Activated CD8-positive, alpha-beta memory T cell treated with anti-CD3 and anti-CD28 coated beads for 36 hours (primary cell): ENCODE results near the gene RMDN3. TPM values are rescaled to one million over a fixed set of nuclear protein-coding genes. Genes with fewer than 3 reads are reported as not detected.

Source experiments
- CTCF ChIA-PET: fragments of 350-600 bp; sonication (Branson Sonifier 250); formaldehyde crosslinking; loops from one replicate; lab custom pipeline; 2021; ENCODE audit warnings: antibody characterized with exemption; lab: Charles Lee
- POLR2A ChIA-PET: fragments of 350-600 bp; sonication (Branson Sonifier 250); formaldehyde crosslinking; loops from one replicate; lab custom pipeline; 2021; ENCODE audit warnings: antibody characterized with exemption; lab: Charles Lee
- total RNA-seq, 2 experiments: library from RNA; stranded (reverse); gene quantifications; one replicate each; pipeline ENCODE4 v1.2.3, GENCODE V29; 2021

The RMDN3 gene, protein sequence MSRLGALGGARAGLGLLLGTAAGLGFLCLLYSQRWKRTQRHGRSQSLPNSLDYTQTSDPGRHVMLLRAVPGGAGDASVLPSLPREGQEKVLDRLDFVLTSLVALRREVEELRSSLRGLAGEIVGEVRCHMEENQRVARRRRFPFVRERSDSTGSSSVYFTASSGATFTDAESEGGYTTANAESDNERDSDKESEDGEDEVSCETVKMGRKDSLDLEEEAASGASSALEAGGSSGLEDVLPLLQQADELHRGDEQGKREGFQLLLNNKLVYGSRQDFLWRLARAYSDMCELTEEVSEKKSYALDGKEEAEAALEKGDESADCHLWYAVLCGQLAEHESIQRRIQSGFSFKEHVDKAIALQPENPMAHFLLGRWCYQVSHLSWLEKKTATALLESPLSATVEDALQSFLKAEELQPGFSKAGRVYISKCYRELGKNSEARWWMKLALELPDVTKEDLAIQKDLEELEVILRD
- total RNA-seq: 10 to 100 TPM; 39.4 to 43.4 TPM

DNA sequence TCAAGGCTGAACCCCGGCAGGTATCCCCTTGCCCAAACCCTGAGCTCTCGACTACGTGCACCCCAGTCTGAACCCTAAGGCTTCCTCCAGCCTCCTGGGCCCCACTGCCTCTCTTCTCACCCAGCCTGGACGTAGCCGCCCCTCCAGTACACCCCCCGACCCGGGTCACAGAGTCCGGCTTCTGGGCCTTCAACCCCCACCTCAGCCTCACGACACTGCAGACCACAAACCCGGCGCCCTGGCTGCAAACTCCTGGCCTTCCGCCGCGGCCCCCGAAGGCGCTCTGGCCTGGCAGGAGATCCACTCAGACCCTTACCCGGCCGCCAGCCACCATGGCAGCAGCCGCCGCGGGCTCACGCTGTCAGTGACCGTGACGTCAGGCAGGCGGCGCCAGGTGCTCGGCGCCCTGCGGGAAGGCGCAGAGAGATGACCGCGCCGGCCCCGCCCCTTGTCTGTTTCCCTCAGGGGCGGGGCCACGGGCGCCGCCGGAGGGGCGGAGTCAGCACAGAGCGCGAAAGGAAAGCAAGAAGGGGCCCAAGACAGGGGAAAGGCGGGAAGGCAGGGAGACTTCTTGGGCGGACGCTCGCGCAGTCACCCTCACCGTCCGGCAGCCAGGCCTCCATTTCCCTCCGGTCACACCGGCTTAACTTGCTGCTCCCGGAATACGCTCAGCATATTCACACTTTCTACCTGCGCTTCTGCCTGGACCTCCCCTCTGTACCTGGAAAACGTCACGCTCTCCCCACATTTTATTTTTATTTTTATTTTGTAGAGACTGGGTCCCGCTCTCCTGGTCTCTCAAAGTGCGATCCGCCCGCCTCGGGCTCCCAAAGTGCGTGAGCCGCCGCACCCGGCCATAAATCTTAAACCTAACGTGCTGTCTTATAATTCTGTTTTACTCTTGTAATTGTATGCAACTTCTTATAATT, at the start of gene RMDN3:
Gene RMDN3 (minus strand): TSS at position 372 of the 929 bp plus-strand sequence. CDS start 471 bp downstream, outside the sequence.
- ChIA-PET POLR2A (no interaction called here), CTCF (interaction anchor here (0.7 kb wide), 1 partner anchor 27 kb away, joined by 3 read pairs; no protein-coding TSS in a partner anchor)

DNA sequence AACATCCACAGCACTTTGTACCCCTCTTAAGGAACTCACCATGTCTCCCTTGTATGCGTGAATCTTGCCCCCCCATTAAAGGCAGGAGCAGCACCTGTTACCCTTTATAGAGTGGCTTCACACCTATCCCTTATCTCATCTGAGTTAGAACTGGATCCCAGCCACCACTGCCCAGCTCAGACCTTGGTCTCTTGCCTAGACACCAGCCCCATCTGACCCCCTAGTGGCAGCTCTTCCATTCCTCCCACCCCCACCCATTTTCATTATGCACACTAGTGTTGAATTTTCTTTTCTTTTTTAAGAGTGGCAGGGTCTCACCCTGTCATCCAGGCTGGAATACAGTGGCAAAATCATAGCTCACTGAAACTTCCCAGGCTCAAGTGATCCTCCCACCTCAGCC, 48.6 kb upstream of the RMDN3 start:
- ChIA-PET CTCF (interaction anchor here (0.7 to 1.5 kb wide), 3 partner anchors 10 to 18 kb away, joined by 3 to 4 read pairs (median 3); no protein-coding TSS in a partner anchor), POLR2A (interaction anchor here (0.6 kb wide), 1 partner anchor 27 kb away, joined by 4 read pairs; no protein-coding TSS in a partner anchor)

DNA sequence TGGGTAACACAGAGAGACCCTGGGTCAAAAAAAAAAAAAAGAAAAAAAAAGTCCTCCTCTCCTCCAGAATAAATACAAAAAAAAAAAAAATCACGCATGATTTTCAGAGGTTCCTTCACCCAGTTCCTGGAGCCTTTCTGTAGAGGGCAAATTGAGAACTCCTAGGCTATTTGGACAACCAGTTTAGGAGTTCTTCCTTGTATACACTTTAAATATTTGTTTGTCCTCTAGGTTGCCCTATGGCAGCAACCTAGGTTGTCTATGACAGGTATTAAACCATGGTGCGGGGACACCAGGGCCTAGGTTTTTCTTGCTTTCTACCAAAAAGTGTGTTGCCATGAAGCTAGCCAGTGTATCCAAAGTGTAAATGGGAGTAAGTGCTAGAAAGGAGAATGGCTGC, 48.0 kb upstream of the RMDN3 start:
- ChIA-PET CTCF (interaction anchor here (0.7 kb wide), 1 partner anchor 17 kb away, joined by 4 read pairs; no protein-coding TSS in a partner anchor), POLR2A (no interaction called here)

DNA sequence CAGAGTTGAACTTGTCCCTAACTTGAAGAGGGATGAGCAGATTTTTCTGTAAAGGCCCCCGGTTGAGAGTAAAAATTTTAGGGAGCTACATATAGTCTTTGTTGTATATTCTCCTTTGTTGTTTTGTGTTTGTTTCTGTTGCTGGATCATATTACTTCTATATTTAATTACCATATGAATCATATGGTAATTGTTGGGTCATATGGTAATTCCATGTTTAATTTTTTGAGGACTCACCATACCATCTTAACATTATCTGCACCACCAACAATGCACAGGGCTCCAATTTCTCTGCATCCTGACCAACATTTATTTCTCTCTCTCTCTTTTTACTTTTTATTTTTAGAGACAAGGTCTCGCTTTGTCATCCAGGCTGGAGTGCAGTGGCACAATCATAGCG, 44.5 kb upstream of the RMDN3 start:
- CTCF ChIA-PET: no interaction called here
- POLR2A ChIA-PET: no interaction called here

DNA sequence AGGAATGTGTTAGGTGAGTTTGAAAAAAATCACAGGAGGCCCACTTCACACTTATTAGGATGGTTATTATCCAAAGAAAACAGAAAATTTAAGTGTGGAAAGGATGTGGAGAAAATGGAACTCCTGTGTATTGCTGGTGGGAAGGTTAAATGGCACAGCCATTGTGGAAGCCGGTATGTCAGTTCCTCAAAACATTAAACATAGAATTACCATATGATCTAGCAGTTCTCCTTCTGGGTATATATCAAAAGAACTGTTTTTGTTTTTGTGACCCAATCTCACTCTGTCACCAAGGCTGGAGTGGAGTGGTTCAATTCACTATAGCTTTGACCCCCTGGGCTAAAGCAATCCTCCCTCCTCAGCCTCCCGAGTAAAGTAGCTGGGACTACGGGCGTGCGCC, 41.5 kb upstream of the RMDN3 start:
- ChIA-PET CTCF (no interaction called here), POLR2A (no interaction called here)

DNA sequence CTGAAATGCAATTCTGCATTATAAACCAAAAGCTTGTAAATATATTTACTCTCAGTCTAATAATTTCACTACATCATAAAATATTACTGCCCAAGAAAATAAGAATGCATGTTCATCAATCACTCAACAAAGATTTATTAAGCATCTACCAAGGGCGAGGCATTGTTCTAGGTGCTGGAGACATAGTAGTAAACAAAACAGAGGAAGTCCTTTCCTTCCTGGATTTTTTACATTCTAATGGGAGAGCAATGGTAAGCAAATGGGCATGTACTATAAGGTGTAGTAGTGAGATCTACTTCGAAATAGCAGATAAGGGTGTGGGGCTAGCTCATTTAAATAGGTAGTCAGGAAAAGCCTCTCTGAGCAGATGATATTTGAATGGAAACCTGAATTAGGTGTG, 41.0 kb upstream of the RMDN3 start:
- ChIA-PET POLR2A (no interaction called here), CTCF (no interaction called here)

DNA sequence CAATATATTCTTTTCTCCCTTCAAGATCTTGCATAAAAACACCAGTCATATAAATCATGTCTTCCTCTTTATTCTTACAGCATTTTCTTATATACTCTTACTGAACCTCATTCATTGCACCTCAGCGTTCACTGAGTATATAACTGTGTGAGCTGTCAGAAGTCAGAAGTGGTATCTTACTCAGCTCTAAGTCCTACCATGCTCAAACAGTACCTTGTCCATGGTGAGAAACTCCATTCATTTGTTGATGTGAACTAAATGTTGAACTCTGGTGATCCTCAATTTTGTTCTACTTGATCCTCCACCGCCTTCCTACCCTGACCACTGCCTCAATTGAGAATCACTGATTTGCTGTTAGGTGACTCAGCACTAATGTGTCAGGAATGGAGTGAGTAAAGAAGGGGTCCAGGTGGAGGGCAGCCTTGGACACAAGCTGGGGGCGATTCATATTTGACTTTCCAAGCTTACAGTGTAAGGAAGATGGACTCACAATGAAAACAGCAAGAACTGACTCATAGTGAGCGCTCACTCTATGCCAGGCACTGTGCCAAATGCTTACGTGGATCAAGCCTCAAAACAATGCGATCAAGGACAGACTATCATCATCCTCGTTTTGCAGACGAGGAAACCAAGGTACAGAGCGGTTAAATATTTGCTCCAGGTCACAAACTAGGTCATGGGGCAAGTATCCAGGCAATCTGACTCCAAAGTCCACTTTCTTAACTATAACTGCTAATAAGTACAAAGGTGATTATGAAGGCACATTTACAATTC, 38.3 kb upstream of the RMDN3 start:
- CTCF ChIA-PET: interaction anchor here (0.6 to 1.4 kb wide), 3 partner anchors 10 to 90 kb away, joined by 3 to 5 read pairs (median 3); no protein-coding TSS in a partner anchor
- POLR2A ChIA-PET: no interaction called here

DNA sequence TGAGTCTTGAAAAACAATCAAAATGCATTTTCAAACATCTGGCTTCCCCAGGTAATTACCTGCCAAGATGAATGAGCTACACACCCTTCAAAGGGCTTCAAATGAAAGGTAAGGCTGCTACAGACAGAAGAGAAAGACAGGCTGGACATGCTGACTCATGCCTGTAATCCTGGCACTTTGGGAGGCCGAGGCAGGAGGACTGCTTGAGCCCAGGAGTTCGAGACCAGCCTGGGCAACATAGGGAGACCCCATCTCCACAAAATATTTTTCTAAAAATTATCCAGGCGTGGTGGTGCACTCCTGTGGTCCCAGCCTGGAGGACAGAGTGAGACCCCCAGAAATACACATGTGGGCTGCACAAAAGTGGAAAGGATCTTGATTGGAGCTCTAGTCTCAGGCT, 37.3 kb upstream of the RMDN3 start:
- POLR2A ChIA-PET: no interaction called here
- CTCF ChIA-PET: interaction anchor here (1.2 to 1.5 kb wide), 2 partner anchors 10 to 23 kb away, joined by 4 to 5 read pairs; partner anchors contain the start of gene C15orf62

DNA sequence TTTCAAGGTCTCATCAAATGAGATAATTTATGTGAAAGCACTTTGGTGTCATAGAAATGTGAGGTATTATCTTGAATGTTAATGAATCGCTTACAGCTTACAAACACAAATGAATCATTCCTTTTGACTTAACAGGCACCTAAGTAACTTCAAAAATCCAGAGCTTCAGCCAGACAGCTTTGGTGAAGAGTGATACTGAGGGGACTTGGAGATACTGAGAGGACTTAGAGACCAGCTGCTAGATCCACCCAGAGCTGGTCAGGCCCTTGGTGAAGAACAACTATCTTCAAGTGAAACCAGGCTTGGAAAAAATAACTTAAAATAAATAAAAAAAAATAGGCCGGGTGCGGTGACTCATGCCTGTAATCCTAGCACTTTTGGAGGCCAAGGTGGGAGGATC, 35.7 kb upstream of the RMDN3 start:
- CTCF ChIA-PET: interaction anchor here (0.8 to 1.0 kb wide), 2 partner anchors 12 to 15 kb away, joined by 3 read pairs; no protein-coding TSS in a partner anchor
- POLR2A ChIA-PET: no interaction called here

DNA sequence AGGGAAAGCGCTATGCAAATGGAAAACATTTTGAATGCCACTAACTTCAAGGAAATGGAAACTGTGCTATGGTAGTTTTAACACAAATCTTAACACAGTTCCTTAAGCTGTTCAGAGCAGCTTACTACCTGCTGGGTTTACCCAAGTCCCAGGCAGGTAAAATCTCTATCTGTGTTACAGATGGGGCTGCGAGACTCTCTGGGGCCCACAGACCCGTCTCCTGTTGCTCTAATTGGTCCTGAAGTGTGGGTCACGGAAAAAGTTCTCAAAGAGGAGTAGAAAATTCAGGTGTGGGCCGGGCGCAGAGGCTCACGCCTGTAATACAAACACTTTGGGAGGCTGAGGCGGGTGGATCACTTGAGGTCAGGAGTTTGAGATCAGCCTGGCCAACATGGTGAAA, 34.9 kb upstream of the RMDN3 start:
- POLR2A ChIA-PET: no interaction called here
- CTCF ChIA-PET: interaction anchor here (1.0 kb wide), 1 partner anchor 16 kb away, joined by 3 read pairs; no protein-coding TSS in a partner anchor

DNA sequence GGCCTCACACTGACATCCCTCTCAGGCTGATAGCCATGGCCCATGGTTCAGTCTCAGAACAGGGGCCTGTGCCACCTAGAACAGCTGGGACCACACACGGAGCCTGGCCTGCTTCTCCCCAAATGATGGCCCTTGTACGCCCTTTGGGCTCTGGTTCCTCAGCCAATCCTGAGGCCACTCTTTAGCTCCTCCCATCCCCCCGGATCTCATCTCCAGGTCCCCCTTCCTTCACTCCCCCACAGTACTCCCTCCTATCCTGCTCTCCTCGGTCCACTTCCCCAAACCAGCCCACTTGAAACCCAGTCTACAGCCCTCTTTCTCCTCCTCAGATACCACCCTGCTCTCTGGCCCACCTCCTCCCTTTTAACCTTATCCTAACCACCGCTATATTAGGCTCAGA, 34.1 kb upstream of the RMDN3 start:
- POLR2A ChIA-PET: interaction anchor here (0.6 kb wide), 1 partner anchor 48 kb away, joined by 3 read pairs; no protein-coding TSS in a partner anchor

DNA sequence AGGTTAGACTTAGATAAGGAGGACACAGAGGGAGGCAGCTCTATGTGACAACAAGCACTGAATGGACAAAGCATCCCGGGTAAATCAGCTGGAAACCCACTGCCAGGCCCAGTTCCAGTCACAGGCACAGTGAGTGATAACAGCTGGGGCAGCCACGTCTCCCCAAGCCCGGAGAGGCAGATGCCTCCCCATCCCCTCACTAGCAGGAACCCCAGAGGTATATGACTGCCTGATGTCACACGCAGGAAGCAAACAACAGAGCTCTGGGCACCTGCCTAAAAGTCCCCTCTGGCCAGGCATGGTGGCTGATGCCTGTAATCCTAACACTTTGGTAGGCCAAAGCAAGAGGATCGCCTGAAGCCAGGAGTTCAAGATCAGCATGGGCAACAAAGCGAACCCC, 32.9 kb upstream of the RMDN3 start:
- POLR2A ChIA-PET: interaction anchor here (1.0 kb wide), 1 partner anchor 24 kb away, joined by 3 read pairs; no protein-coding TSS in a partner anchor
- CTCF ChIA-PET: interaction anchor here (0.6 to 1.5 kb wide), 4 partner anchors 16 to 198 kb away, joined by 3 to 5 read pairs (median 4); no protein-coding TSS in a partner anchor

More for the DNA sequence above, 34.1 kb upstream of the RMDN3 start:
- CTCF ChIA-PET: interaction anchor here (1.5 kb wide), 1 partner anchor 15 kb away, joined by 3 read pairs; no protein-coding TSS in a partner anchor

DNA sequence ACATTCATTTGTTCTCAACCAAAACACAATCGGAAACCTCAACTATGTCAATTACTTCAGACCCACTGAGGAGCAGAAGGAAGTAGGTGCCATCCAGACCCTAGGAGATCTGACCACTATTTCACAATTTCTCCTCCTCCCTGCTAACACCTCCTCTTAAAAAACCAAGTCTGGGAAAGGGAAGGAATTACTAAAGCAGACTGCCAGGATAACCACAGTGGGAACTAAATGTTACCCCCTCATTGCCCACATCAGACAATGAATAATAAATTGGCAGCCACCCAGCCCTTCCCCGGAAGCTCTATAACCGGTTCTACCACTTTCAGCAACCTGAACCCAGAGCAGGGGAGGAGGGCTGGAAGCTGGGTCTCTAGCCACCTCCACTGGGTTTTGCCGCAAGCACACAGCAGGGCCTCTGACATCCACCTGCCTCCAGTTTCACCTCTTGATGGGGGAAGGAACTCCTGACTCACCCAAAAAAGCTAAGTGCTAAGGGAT, 32.3 kb upstream of the RMDN3 start:
- ChIA-PET CTCF (interaction anchor here (0.6 to 1.1 kb wide), 3 partner anchors 15 to 198 kb away, joined by 3 to 5 read pairs (median 4); no protein-coding TSS in a partner anchor), POLR2A (interaction anchor here (1.0 kb wide), 1 partner anchor 23 kb away, joined by 3 read pairs; no protein-coding TSS in a partner anchor)

DNA sequence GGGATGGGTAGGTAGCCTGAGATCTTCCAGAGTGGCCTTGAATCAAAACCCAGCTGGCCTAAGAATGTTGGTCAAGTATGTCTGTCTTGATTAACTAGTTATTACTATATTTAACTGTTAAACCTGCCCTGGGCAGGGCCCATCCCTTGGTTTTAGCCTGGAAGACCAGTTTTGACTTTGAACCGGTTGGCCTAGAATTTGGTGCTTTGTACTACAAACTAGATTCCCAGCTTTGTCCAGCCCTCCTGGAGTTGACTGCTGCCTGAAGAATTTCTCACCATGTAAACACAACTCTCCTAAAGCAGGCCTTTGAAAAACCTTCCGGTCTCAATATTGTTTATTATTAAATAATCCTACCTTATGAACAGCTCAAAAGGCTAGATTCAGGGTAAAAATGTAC, 30.8 kb upstream of the RMDN3 start:
- ChIA-PET POLR2A (interaction anchor here (0.6 kb wide), 1 partner anchor 1864 kb away, joined by 5 read pairs; no protein-coding TSS in a partner anchor), CTCF (interaction anchor here (0.6 to 1.4 kb wide), 4 partner anchors 15 to 90 kb away, joined by 3 to 4 read pairs (median 4); partner anchors contain the start of genes C15orf62 and RAD51)

DNA sequence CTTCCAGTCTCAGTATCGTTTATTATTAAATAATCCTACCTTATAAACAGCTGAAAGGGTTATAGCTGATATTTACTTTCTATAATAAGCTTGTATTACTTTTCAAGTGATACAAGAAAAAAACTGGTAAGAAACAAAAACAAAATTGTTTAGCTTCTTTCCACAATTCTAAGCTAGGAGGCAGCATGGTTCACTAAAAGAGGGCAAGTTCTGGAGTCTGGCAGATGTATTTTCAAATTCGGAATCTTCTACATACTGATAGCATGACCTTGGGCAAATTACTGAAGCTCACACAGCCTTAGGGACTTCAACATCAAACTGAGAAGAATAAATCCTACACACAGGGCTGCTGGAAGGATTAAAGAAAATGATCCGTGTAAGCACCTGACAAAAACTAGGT, 30.1 kb upstream of the RMDN3 start:
- ChIA-PET POLR2A (no interaction called here), CTCF (interaction anchor here (1.0 to 1.4 kb wide), 3 partner anchors 15 to 90 kb away, joined by 3 to 4 read pairs (median 4); partner anchors contain the start of genes C15orf62 and RAD51)

DNA sequence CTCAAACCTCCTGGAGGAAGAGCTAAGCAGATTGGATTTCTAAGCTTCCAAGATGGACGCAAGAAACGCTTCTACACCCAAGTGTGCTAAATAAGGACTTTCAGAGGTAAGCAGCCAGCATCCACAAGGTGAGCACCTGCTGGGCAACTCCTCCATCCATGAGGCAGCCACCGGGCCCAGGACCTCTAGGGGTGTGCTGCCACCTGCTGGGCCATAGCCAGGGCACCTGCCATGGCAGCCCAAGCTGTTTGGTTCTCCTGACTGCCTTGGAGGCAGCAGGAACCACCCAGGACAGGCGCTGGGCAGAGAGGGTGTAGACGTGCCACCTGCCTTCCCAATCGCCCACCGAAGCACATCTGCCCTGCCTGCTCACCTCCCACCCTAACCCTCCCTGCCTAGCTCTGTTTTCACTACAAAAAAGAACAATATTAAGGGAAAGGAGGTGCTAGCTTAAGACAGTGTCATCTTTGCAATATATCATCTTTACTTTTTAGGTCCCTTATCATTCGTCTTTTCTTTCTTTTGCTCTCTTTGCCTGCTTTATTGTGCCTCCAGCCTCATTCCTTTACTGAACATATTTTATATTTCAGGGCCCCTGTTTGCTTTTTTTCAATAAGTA, 27.7 kb upstream of the RMDN3 start:
- CTCF ChIA-PET: interaction anchor here (0.6 to 1.6 kb wide), 15 partner anchors 9 to 103 kb away, joined by 3 to 13 read pairs (median 4); partner anchors contain the start of genes DNAJC17, GCHFR, RAD51 and ZFYVE19

More for the DNA sequence above, 27.7 kb upstream of the RMDN3 start:
- POLR2A ChIA-PET: interaction anchor here (0.5 kb wide), 1 partner anchor 221 kb away, joined by 4 read pairs; no protein-coding TSS in a partner anchor
